ENCODE data around the gene SLC10A7. TPM values are rescaled to one million over a fixed set of nuclear protein-coding genes. Genes with fewer than 3 reads are reported as not detected.
A peak's percentile ranks its signal among the peaks of the same experiment; 100 is the strongest.

The SLC10A7 gene
- polyA plus RNA-seq, 1 donor (not counting 4 experiments of a cell fraction or from before 2014, with no cell fraction given) = 12.7 TPM

DNA sequence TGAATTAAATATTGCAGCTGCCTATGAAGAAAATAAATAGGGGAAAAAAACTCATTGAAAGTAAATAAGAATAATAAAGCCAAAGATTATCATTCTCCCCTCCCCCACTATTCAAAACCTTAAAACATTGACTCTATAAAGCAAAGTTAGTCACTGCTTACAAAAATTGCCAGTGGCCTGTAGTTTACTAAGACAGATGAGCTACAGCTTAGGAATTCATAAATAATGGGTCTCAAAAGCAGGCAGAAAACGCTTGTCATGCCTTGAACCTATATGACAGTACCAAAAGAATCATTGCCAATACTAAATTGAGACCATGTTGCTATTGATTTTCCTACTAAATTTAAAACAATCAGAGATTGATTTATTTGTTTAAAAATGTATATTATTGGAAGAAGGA, 78.9 kb downstream of the SLC10A7 start:
- TF ChIP-seq EZH2 (IDR thresholded peaks at IDR 0.05; ENCODE audit: low read length) = no peak
- TF ChIP-seq, protein P1, sequence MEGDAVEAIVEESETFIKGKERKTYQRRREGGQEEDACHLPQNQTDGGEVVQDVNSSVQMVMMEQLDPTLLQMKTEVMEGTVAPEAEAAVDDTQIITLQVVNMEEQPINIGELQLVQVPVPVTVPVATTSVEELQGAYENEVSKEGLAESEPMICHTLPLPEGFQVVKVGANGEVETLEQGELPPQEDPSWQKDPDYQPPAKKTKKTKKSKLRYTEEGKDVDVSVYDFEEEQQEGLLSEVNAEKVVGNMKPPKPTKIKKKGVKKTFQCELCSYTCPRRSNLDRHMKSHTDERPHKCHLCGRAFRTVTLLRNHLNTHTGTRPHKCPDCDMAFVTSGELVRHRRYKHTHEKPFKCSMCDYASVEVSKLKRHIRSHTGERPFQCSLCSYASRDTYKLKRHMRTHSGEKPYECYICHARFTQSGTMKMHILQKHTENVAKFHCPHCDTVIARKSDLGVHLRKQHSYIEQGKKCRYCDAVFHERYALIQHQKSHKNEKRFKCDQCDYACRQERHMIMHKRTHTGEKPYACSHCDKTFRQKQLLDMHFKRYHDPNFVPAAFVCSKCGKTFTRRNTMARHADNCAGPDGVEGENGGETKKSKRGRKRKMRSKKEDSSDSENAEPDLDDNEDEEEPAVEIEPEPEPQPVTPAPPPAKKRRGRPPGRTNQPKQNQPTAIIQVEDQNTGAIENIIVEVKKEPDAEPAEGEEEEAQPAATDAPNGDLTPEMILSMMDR (optimal IDR thresholded peaks at IDR 0.05 in 1 of 3, IDR thresholded peaks at IDR 0.05 in 1 of 3, conservative IDR thresholded peaks at IDR 0.05 in 1 of 3; ENCODE audit: extremely low read depth in 1 of 3, insufficient read depth in 2 of 3, low read length in 3 of 3) = no peak
- H3K4me1 ChIP-seq (ENCODE audit: control insufficient read depth, extremely low read depth, insufficient read depth, low read length) = peaks cover 4% of the 10 kb centered on the region
- H3K27me3 ChIP-seq (ENCODE audit: control insufficient read depth, extremely low read depth, insufficient read depth, low read length) = no peaks in the 10 kb centered on the region
- H3K4me2 ChIP-seq (ENCODE audit: control insufficient read depth, extremely low read depth, insufficient read depth, low read depth, low read length) = no peak overlapping the region
- no peak overlapping the region for H2AFZ ChIP-seq (ENCODE audit: control insufficient read depth, low read length)
- no peak overlapping the region for H3K9ac ChIP-seq (ENCODE audit: control insufficient read depth, extremely low read depth, insufficient read depth, low read length)
- H3K27ac ChIP-seq (ENCODE audit: control insufficient read depth, insufficient read depth, low read length) = no peak overlapping the region
- dilution Hi-C loops (cut with MboI; ENCODE audit: extremely low pct_ligation_motif_present, low sequenced_read_pairs) = no loop called here
- H3K79me2 ChIP-seq (ENCODE audit: control insufficient read depth, insufficient read depth, low read length) = no peaks in the 10 kb centered on the region
- DNase-seq (ENCODE audit: low read depth, low spot score) = peak; percentile 5
- H3K4me3 ChIP-seq (ENCODE audit: control insufficient read depth in 2 of 3, extremely low read depth in 1 of 3, insufficient read depth in 2 of 3, low read depth in 1 of 3, low read length in 3 of 3) = no peak overlapping the region
- H3K36me3 ChIP-seq (ENCODE audit: control insufficient read depth in 2 of 2, extremely low read depth in 1 of 2, insufficient read depth in 2 of 2, low read length in 2 of 2) = peaks cover 0 to 1% of the 10 kb centered on the region in 2 experiments
- peak; percentile 32 for FAIRE-seq
- no peaks in the 10 kb centered on the region for H4K20me1 ChIP-seq (ENCODE audit: control insufficient read depth, extremely low read depth, insufficient read depth, low read length)
- no peaks in the 10 kb centered on the region for H3K9me1 ChIP-seq (ENCODE audit: control insufficient read depth, extremely low read depth, insufficient read depth, low read length)
- no peaks in the 10 kb centered on the region for H3K9me3 ChIP-seq (ENCODE audit: control insufficient read depth, low read depth, low read length)

GRCh38 chr4:146439999-146440398, 81.7 kb downstream of the SLC10A7 start:
- H3K4me2 ChIP-seq (ENCODE audit: control insufficient read depth, extremely low read depth, insufficient read depth, low read depth, low read length) = no peak overlapping the region
- dilution Hi-C loops (cut with MboI; ENCODE audit: extremely low pct_ligation_motif_present, low sequenced_read_pairs) = no loop called here

More at GRCh38 chr4:146439999-146440398, 81.7 kb downstream of the SLC10A7 start:
- Histone ChIP-seq H3K27me3 (ENCODE audit: control insufficient read depth, extremely low read depth, insufficient read depth, low read length) (no peaks in the 10 kb centered on the region), H3K27ac (ENCODE audit: control insufficient read depth, insufficient read depth, low read length) (no peak overlapping the region), H2AFZ (ENCODE audit: control insufficient read depth, low read length) (no peak overlapping the region), H3K9me1 (ENCODE audit: control insufficient read depth, extremely low read depth, insufficient read depth, low read length) (no peaks in the 10 kb centered on the region), H4K20me1 (ENCODE audit: control insufficient read depth, extremely low read depth, insufficient read depth, low read length) (no peaks in the 10 kb centered on the region), H3K9ac (ENCODE audit: control insufficient read depth, extremely low read depth, insufficient read depth, low read length) (no peak overlapping the region), H3K79me2 (ENCODE audit: control insufficient read depth, insufficient read depth, low read length) (no peaks in the 10 kb centered on the region), H3K4me1 (ENCODE audit: control insufficient read depth, extremely low read depth, insufficient read depth, low read length) (peaks cover 4% of the 10 kb centered on the region), H3K36me3 (ENCODE audit: control insufficient read depth in 2 of 2, extremely low read depth in 1 of 2, insufficient read depth in 2 of 2, low read length in 2 of 2) (no peaks in the 10 kb centered on the region), H3K4me3 (ENCODE audit: control insufficient read depth in 2 of 3, extremely low read depth in 1 of 3, insufficient read depth in 2 of 3, low read depth in 1 of 3, low read length in 3 of 3) (no peak overlapping the region), H3K9me3 (ENCODE audit: control insufficient read depth, low read depth, low read length) (no peaks in the 10 kb centered on the region)
- TF ChIP-seq EZH2 (IDR thresholded peaks at IDR 0.05; ENCODE audit: low read length) = no peak
- TF ChIP-seq, protein P1 (optimal IDR thresholded peaks at IDR 0.05 in 1 of 3, IDR thresholded peaks at IDR 0.05 in 1 of 3, conservative IDR thresholded peaks at IDR 0.05 in 1 of 3; ENCODE audit: extremely low read depth in 1 of 3, insufficient read depth in 2 of 3, low read length in 3 of 3) = no peak
- DNase-seq (ENCODE audit: low read depth, low spot score) = no peak
- no peak for FAIRE-seq

All from keratinocyte (primary cell).